ENCODE data around the gene C18orf32. TPM values are rescaled to one million over a fixed set of nuclear protein-coding genes. Genes with fewer than 3 reads are reported as not detected.
A peak's percentile ranks its signal among the peaks of the same experiment; 100 is the strongest.
"Not testable (repeated sequence)": the region's sequence is repeated elsewhere in the genome, so short reads cannot be mapped to it uniquely, and the experiment has no call there.

Gene C18orf32
- total and polyA plus RNA-seq, 2 of the 13 experiments (the other 11 are each of a cell fraction or from before 2014, with no cell fraction given): 17.6 to 20.6 TPM

GRCh38 chr18:49517483-49517882 lies 30.4 kb upstream of the C18orf32 start:
- WGBS (ENCODE audit: low lambda C conversion rate): 8% methylated on average over 2 of the region's 2 CpGs
- Histone ChIP-seq H3K27ac (ENCODE audit: extremely low read length, insufficient read depth, low read length) (no peak overlapping the region), H3K27me3 (ENCODE audit: control insufficient read depth in 1 of 2, insufficient read depth in 2 of 2, low read length in 2 of 2) (peaks cover 2 to 7% of the 10 kb centered on the region in 2 experiments; a peak in 2 of 5 replicates), H3K36me3 (replicated peaks in 1 of 2; ENCODE audit: control insufficient read depth in 1 of 2, insufficient read depth in 2 of 2, low read length in 2 of 2) (no peaks in the 10 kb centered on the region), H2AFZ (ENCODE audit: low read length) (no peak overlapping the region), H3K4me1 (ENCODE audit: insufficient read depth, low read length) (peaks cover 13% of the 10 kb centered on the region), H3K4me2 (ENCODE audit: low read depth, low read length) (no peak overlapping the region), H3K4me3 (replicated peaks in 1 of 3; ENCODE audit: insufficient read depth in 1 of 3, low read depth in 2 of 3, low read length in 3 of 3) (no peak overlapping the region), H4K20me1 (ENCODE audit: insufficient read depth, low read length) (no peaks in the 10 kb centered on the region), H3K9me3 (ENCODE audit: low read length) (no peaks in the 10 kb centered on the region), H3K9ac (ENCODE audit: insufficient read depth, low read depth, low read length) (no peak overlapping the region), H3K79me2 (ENCODE audit: insufficient read depth, low read length) (no peaks in the 10 kb centered on the region)
- BruUV-seq (replicated peaks): no TSS peak
- in situ Hi-C loops (cut with HindIII; ENCODE audit: extremely low pct_ligation_motif_present, low pct_unique_long_range_greater_than_20kb) (no loop called here), intact Hi-C loops (cut with micrococcal nuclease; ENCODE audit: unreplicated experiment) (loop anchor here (10.0 kb wide), 1 partner anchor 217 kb away; no protein-coding TSS in a partner anchor)
- ATAC-seq (no peak), FAIRE-seq (no peak), DNase-seq (ENCODE audit: low spot score) (no peak)
- CTCF ChIA-PET (ENCODE audit: low intra/inter-chr PET ratio, low total read pairs): no interaction called here
- TF ChIP-seq CHD4 (IDR thresholded peaks at IDR 0.05; ENCODE audit: borderline replicate concordance, low read length) (no peak), CBX5 (CRISPR knock-in tag; IDR thresholded peaks at IDR 0.05; ENCODE audit: borderline replicate concordance) (no peak), CENPT (CRISPR knock-in tag; IDR thresholded peaks at IDR 0.05; ENCODE audit: low read depth) (no peak), SP2 (CRISPR knock-in tag; IDR thresholded peaks at IDR 0.05) (no peak), ZFY (CRISPR knock-in tag; IDR thresholded peaks at IDR 0.05) (no peak), NPAS2 (CRISPR knock-in tag; IDR thresholded peaks at IDR 0.05; ENCODE audit: borderline replicate concordance) (no peak)
- POLR2A ChIA-PET: no interaction called here

GRCh38 chr18:49515516-49515915 lies 28.5 kb upstream of the C18orf32 start:
- WGBS (ENCODE audit: low lambda C conversion rate): 76% methylated on average over 3 of the region's 3 CpGs
- ATAC-seq (no peak), DNase-seq (ENCODE audit: low spot score) (no peak), FAIRE-seq (no peak)
- CTCF ChIA-PET (ENCODE audit: low intra/inter-chr PET ratio, low total read pairs): no interaction called here
- H3K4me1 ChIP-seq (ENCODE audit: insufficient read depth, low read length): peaks cover 13% of the 10 kb centered on the region
- H3K27me3 ChIP-seq (ENCODE audit: control insufficient read depth in 1 of 2, insufficient read depth in 2 of 2, low read length in 2 of 2): peaks cover 2 to 7% of the 10 kb centered on the region in 2 experiments; a peak in 2 of 5 replicates
- intact Hi-C loops (cut with micrococcal nuclease; ENCODE audit: unreplicated experiment): loop anchor here (10.0 kb wide), 1 partner anchor 219 kb away; no protein-coding TSS in a partner anchor
- in situ Hi-C loops (cut with HindIII; ENCODE audit: extremely low pct_ligation_motif_present, low pct_unique_long_range_greater_than_20kb): no loop called here
- no peaks in the 10 kb centered on the region for H3K36me3 ChIP-seq (replicated peaks in 1 of 2; ENCODE audit: control insufficient read depth in 1 of 2, insufficient read depth in 2 of 2, low read length in 2 of 2)
- no TSS peak for BruUV-seq (replicated peaks)
- no peaks in the 10 kb centered on the region for H3K9me3 ChIP-seq (ENCODE audit: low read length)
- no peak overlapping the region for H2AFZ ChIP-seq (ENCODE audit: low read length)
- no peak overlapping the region for H3K9ac ChIP-seq (ENCODE audit: insufficient read depth, low read depth, low read length)
- no peak overlapping the region for H3K27ac ChIP-seq (ENCODE audit: extremely low read length, insufficient read depth, low read length)
- no peaks in the 10 kb centered on the region for H3K79me2 ChIP-seq (ENCODE audit: insufficient read depth, low read length)
- POLR2A ChIA-PET: no interaction called here
- no peaks in the 10 kb centered on the region for H4K20me1 ChIP-seq (ENCODE audit: insufficient read depth, low read length)
- H3K4me3 ChIP-seq (replicated peaks in 1 of 3; ENCODE audit: insufficient read depth in 1 of 3, low read depth in 2 of 3, low read length in 3 of 3): no peak overlapping the region
- TF ChIP-seq ZNF343 (CRISPR knock-in tag; IDR thresholded peaks at IDR 0.05) (no peak), MNT (IDR thresholded peaks at IDR 0.05) (peak; percentile 41; the same call in 1 of the 2 replicates)
- H3K4me2 ChIP-seq (ENCODE audit: low read depth, low read length): no peak overlapping the region

- H3K9me3 ChIP-seq (ENCODE audit: low read length); H3K9ac ChIP-seq (ENCODE audit: insufficient read depth, low read depth, low read length); POLR2A ChIA-PET; H4K20me1 ChIP-seq (ENCODE audit: insufficient read depth, low read length); FAIRE-seq; H3K27me3 ChIP-seq (ENCODE audit: control insufficient read depth in 1 of 2, insufficient read depth in 2 of 2, low read length in 2 of 2); BruUV-seq (replicated peaks); H3K27ac ChIP-seq (ENCODE audit: extremely low read length, insufficient read depth, low read length); DNase-seq (ENCODE audit: low spot score); ATAC-seq; in situ Hi-C loops (cut with HindIII; ENCODE audit: extremely low pct_ligation_motif_present, low pct_unique_long_range_greater_than_20kb); H3K36me3 ChIP-seq (replicated peaks in 1 of 2; ENCODE audit: control insufficient read depth in 1 of 2, insufficient read depth in 2 of 2, low read length in 2 of 2); H2AFZ ChIP-seq (ENCODE audit: low read length); H3K79me2 ChIP-seq (ENCODE audit: insufficient read depth, low read length); CTCF ChIA-PET (ENCODE audit: low intra/inter-chr PET ratio, low total read pairs): not testable (repeated sequence)
- H3K4me1 ChIP-seq (ENCODE audit: insufficient read depth, low read length): peaks cover 13% of the 10 kb centered on the region
- intact Hi-C loops (cut with micrococcal nuclease; ENCODE audit: unreplicated experiment): loop anchor here (10.0 kb wide), 1 partner anchor 220 kb away; no protein-coding TSS in a partner anchor
- WGBS (ENCODE audit: low lambda C conversion rate): 55% methylated on average over 5 of the region's 5 CpGs
- H3K4me3 ChIP-seq (replicated peaks in 1 of 3; ENCODE audit: insufficient read depth in 1 of 3, low read depth in 2 of 3, low read length in 3 of 3): peak overlapping the region in 2 of 3 experiments; percentile 23 to 48; a peak in 1 of 6 replicates
- peak overlapping the region; percentile 70 for H3K4me2 ChIP-seq (ENCODE audit: low read depth, low read length)
Measured at GRCh38 chr18:49515003-49515402, 28.0 kb upstream of the C18orf32 start.

Data from HepG2 (cell line).